Stomach smooth muscle (tissue), 2 donors: ENCODE measurements around the gene SCUBE1.

Source experiments
- H3K27ac ChIP-seq: one replicate; pipeline ENCODE4 v1.7.0; 2013; ENCODE audit warnings: mild to moderate bottlenecking, low read length, inconsistent platforms
- H3K27me3 ChIP-seq, 2 donors: one replicate each; pipeline ENCODE4 v1.7.0; 2013; ENCODE audit warnings: low read length in 2 of 2; ENCODE audit not compliant: insufficient read depth in 2 of 2, control insufficient read depth in 1 of 2
- H3K36me3 ChIP-seq, 2 donors: one replicate each; pipeline ENCODE4 v1.7.0; 2013; ENCODE audit warnings: low read length in 2 of 2; ENCODE audit not compliant: control insufficient read depth in 2 of 2, insufficient read depth in 2 of 2
- H3K4me1 ChIP-seq: one replicate; pipeline ENCODE4 v1.7.0; 2013; ENCODE audit warnings: low read length; ENCODE audit not compliant: control insufficient read depth, insufficient read depth
- H3K4me3 ChIP-seq, 2 donors: one replicate each; pipeline ENCODE4 v1.7.0; 2013; ENCODE audit warnings: low read length in 2 of 2
- H3K9ac ChIP-seq, 2 donors: one replicate each; pipeline ENCODE4 v1.7.0; 2013; ENCODE audit warnings: low read length in 2 of 2, mild to moderate bottlenecking in 1 of 2
- H3K9me3 ChIP-seq, 2 donors: one replicate each; pipeline ENCODE4 v1.7.0; 2013; ENCODE audit warnings: low read length in 2 of 2; ENCODE audit not compliant: control insufficient read depth in 2 of 2
- donor health status: healthy.
- donor health status: Pancreatic carcinoma.

SCUBE1 gene

GRCh38 chr22:43217285-43218030, 125.7 kb downstream of the SCUBE1 start:
- Histone ChIP-seq H3K4me1 (no peaks in the 10 kb centered on the region), H3K36me3 (peaks cover 0 to 18% of the 10 kb centered on the region in 2 donors), H3K9ac (no peak overlapping the region), H3K27me3 (no peaks in the 10 kb centered on the region), H3K27ac (no peak overlapping the region), H3K9me3 (no peaks in the 10 kb centered on the region), H3K4me3 (no peak overlapping the region)

DNA sequence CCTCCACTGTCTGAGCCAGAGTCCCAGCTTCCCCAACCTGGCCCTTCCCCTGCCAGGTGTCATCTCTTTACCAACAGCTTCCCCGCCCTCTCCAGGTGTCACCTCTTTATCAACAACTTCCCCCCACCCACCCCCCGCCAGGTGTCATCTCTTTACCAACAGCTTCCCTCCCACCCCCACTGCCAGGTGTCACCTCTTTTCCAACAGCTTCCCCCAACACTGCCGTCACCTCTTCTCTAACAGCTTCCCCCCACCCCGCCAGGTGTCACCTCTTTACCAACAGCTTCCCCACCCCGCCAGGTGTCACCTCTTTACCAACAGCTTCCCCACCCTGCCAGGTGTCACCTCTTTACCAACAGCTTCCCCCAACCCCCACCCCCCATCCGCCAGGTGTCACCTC, 126.4 kb downstream of the SCUBE1 start:
- H3K27ac ChIP-seq, result no peak overlapping the region
- peaks cover 0 to 18% of the 10 kb centered on the region in 2 donors for H3K36me3 ChIP-seq
- no peaks in the 10 kb centered on the region for H3K27me3 ChIP-seq
- no peak overlapping the region for H3K9ac ChIP-seq
- H3K4me1 ChIP-seq, result no peaks in the 10 kb centered on the region
- no peaks in the 10 kb centered on the region for H3K9me3 ChIP-seq
- H3K4me3 ChIP-seq, result no peak overlapping the region

GRCh38 chr22:43213962-43214361, 129.2 kb downstream of the SCUBE1 start:
- Histone ChIP-seq H3K36me3 (peaks cover 0 to 11% of the 10 kb centered on the region in 2 donors), H3K27ac (no peak overlapping the region), H3K27me3 (no peaks in the 10 kb centered on the region), H3K9ac (no peak overlapping the region), H3K9me3 (no peaks in the 10 kb centered on the region), H3K4me1 (no peaks in the 10 kb centered on the region), H3K4me3 (no peak overlapping the region)

DNA sequence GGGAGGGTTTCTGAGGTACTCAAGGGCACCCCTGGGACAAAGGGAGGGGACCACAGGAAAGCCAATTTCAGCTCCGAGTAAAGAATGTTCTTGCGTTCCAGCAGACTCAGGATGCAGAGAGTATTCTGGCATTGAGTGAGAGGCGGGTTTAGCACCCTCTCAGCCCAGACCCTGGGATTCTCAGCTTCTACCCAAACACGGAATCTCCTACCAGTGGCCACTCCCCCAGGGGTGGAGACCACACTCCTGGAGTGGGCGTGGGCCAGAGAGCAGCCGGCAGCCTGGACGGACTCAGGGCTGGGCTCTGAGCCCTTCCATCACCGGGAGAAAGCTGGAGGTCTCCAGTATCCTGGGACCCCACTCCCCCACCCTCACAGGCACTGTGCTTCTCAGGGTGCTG, 130.1 kb downstream of the SCUBE1 start:
- no peaks in the 10 kb centered on the region for H3K27me3 ChIP-seq
- H3K9me3 ChIP-seq, result no peaks in the 10 kb centered on the region
- H3K4me3 ChIP-seq, result no peak overlapping the region
- H3K27ac ChIP-seq, result no peak overlapping the region
- no peaks in the 10 kb centered on the region for H3K4me1 ChIP-seq
- peaks cover 0 to 8% of the 10 kb centered on the region in 2 donors for H3K36me3 ChIP-seq
- H3K9ac ChIP-seq, result no peak overlapping the region

- no peaks in the 10 kb centered on the region for H3K9me3 ChIP-seq
- peaks cover 0 to 6% of the 10 kb centered on the region in 2 donors for H3K36me3 ChIP-seq
- H3K9ac ChIP-seq, result no peak overlapping the region
Measured at GRCh38 chr22:43212434-43212952, 130.7 kb downstream of the SCUBE1 start.

DNA sequence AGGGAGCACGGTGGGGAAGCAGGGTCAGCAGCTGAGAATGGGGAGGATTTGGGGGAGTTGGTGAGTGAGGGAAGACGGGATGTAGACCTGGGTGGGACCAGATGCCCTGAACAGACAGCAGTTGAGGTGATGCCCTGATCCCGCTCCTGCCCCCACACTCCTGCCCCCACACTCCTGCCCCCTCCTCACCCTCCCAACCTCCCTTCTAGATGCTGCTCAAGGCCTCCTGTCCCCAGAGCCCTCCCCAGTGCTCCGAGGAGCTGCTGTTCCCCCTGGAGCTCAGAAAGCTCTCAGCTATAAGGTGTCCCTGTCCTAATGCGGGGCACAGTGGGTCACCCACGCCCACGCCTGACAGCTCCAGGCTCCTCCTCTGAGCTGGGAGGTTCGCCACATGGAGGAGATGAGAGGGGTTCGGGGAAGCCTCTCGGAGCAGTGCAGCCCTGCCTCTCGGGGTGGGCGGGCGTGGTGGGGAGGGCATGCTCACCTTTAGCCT, 131.2 kb downstream of the SCUBE1 start:
- Histone ChIP-seq H3K4me1 (no peaks in the 10 kb centered on the region), H3K9ac (no peak overlapping the region), H3K4me3 (no peak overlapping the region), H3K9me3 (no peaks in the 10 kb centered on the region), H3K27me3 (no peaks in the 10 kb centered on the region), H3K36me3 (peaks cover 0 to 4% of the 10 kb centered on the region in 2 donors), H3K27ac (no peak overlapping the region)

More at GRCh38 chr22:43212434-43212952, 130.7 kb downstream of the SCUBE1 start:
- no peaks in the 10 kb centered on the region for H3K4me1 ChIP-seq
- H3K27ac ChIP-seq, result no peak overlapping the region
- H3K4me3 ChIP-seq, result no peak overlapping the region
- no peaks in the 10 kb centered on the region for H3K27me3 ChIP-seq

- no peaks in the 10 kb centered on the region for H3K9me3 ChIP-seq
- peaks cover 0 to 4% of the 10 kb centered on the region in 2 donors for H3K36me3 ChIP-seq
- H3K9ac ChIP-seq, result no peak overlapping the region
- H3K4me3 ChIP-seq, result no peak overlapping the region
- H3K4me1 ChIP-seq, result no peaks in the 10 kb centered on the region
- no peak overlapping the region for H3K27ac ChIP-seq
- no peaks in the 10 kb centered on the region for H3K27me3 ChIP-seq
Measured at GRCh38 chr22:43210631-43211515, 132.3 kb downstream of the SCUBE1 start.

DNA sequence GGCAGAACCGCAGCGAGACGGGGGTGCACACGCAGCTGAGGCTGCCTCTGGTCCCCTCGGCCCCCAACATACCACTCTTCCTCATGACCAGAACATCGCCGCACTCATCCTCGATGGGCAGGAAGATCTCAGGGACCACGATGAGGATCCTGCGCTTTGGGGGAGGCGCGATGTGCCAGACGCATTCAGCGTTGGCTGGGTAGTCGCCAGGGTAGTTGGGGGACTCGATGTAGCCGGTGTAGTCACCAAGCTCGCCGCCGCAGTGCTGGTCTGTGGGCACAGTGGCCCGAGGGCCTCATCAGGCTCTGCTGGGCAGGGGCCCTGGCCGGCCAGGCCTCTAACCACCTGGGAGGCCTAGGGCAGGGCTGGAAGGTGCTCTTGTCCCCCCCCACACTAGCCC, 133.2 kb downstream of the SCUBE1 start:
- H3K4me1 ChIP-seq, result no peaks in the 10 kb centered on the region
- no peaks in the 10 kb centered on the region for H3K9me3 ChIP-seq
- H3K36me3 ChIP-seq, result peaks cover 0 to 4% of the 10 kb centered on the region in 2 donors

DNA sequence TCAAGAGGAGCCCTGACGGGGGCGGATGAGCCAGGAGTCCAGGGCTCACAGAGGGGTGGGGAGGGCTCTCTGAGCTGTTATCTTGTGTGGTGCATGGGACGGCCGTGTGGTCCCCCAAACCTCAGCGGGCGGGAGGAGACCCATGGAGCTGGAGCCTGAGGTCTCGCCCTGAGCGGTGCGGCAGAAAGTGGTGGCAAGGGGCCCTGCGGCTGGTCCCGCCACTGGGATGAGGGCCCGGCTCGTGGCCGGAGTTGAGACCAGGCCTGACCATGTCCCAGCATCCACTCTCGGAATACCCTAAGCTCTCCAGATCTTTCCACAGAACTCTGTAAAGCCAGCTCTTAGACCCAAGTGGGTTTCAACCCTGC, 133.7 kb downstream of the SCUBE1 start:
- H3K27ac ChIP-seq, result no peak overlapping the region
- H3K4me3 ChIP-seq, result no peak overlapping the region
- H3K36me3 ChIP-seq, result peaks cover 0 to 4% of the 10 kb centered on the region in 2 donors
- H3K27me3 ChIP-seq, result no peaks in the 10 kb centered on the region
- no peak overlapping the region for H3K9ac ChIP-seq
- H3K4me1 ChIP-seq, result no peaks in the 10 kb centered on the region
- no peaks in the 10 kb centered on the region for H3K9me3 ChIP-seq

More for the DNA sequence above, 133.2 kb downstream of the SCUBE1 start:
- H3K27ac ChIP-seq, result no peak overlapping the region
- H3K9ac ChIP-seq, result no peak overlapping the region
- H3K27me3 ChIP-seq, result no peaks in the 10 kb centered on the region
- H3K4me3 ChIP-seq, result no peak overlapping the region

- no peaks in the 10 kb centered on the region for H3K4me1 ChIP-seq
- no peak overlapping the region for H3K9ac ChIP-seq
- H3K9me3 ChIP-seq, result no peaks in the 10 kb centered on the region
- H3K27me3 ChIP-seq, result no peaks in the 10 kb centered on the region
- no peak overlapping the region for H3K4me3 ChIP-seq
- H3K27ac ChIP-seq, result no peak overlapping the region
- peaks cover 0 to 4% of the 10 kb centered on the region in 2 donors for H3K36me3 ChIP-seq
Measured at GRCh38 chr22:43208703-43209522, 134.3 kb downstream of the SCUBE1 start.
